H9 (cell line): Measurements from ENCODE around the gene SMCP. TPM values are rescaled to one million over a fixed set of nuclear protein-coding genes. Genes with fewer than 3 reads are reported as not detected.

Experiments used
- DNase-seq: peaks from one replicate; pipeline ENCODE4 v3.0.0-alpha.2; 2017
- H2AFZ ChIP-seq: one replicate; pipeline ENCODE4 v1.6.1; 2013; ENCODE audit warnings: mild to moderate bottlenecking, low read length, control low read depth, moderate library complexity
- H2AK5ac ChIP-seq: 2 replicates; pipeline ENCODE4 v1.6.1; 2013; ENCODE audit warnings: low read length, control low read depth, mixed read lengths; ENCODE audit not compliant: insufficient read length
- H2BK120ac ChIP-seq: one replicate; pipeline ENCODE4 v1.6.1; 2013; ENCODE audit warnings: low read depth, mild to moderate bottlenecking, low read length, control low read depth, inconsistent platforms; ENCODE audit not compliant: poor library complexity, severe bottlenecking
- H2BK12ac ChIP-seq: 2 replicates; pipeline ENCODE4 v1.6.1; 2013; ENCODE audit warnings: low read length, control low read depth, mixed read lengths, low read depth; ENCODE audit not compliant: insufficient read length
- H2BK15ac ChIP-seq: 2 replicates; pipeline ENCODE4 v1.6.1; 2013; ENCODE audit warnings: low read depth, low read length, control low read depth
- H2BK20ac ChIP-seq: one replicate; pipeline ENCODE4 v1.6.1; 2013; ENCODE audit warnings: low read depth, mild to moderate bottlenecking, low read length, control low read depth, inconsistent platforms; ENCODE audit not compliant: poor library complexity, severe bottlenecking
- H2BK5ac ChIP-seq: 2 replicates; pipeline ENCODE4 v1.6.1; 2013; ENCODE audit warnings: low read length, control low read depth, mixed read lengths; ENCODE audit not compliant: insufficient read length
- H3K14ac ChIP-seq: 2 replicates; pipeline ENCODE4 v1.6.1; 2013; ENCODE audit warnings: low read length, control low read depth; ENCODE audit not compliant: insufficient read depth
- H3K18ac ChIP-seq: 2 replicates; pipeline ENCODE4 v1.6.1; 2013; ENCODE audit warnings: low read depth, mild to moderate bottlenecking, mixed read lengths, low read length, control low read depth; ENCODE audit not compliant: insufficient read length
- H3K23ac ChIP-seq: 2 replicates; pipeline ENCODE4 v1.6.1; 2013; ENCODE audit warnings: low read length, control low read depth, mixed read lengths, low read depth; ENCODE audit not compliant: insufficient read length
- H3K23me2 ChIP-seq: 2 replicates; pipeline ENCODE4 v1.6.1; 2013; ENCODE audit warnings: low read depth, mild to moderate bottlenecking, mixed read lengths, low read length, control low read depth; ENCODE audit not compliant: insufficient read length, poor library complexity, severe bottlenecking
- H3K27ac ChIP-seq: 2 replicates; pipeline ENCODE4 v1.5.1; 2013; ENCODE audit warnings: low read length, control low read depth, mixed read lengths, low read depth; ENCODE audit not compliant: insufficient read length
- H3K27me3 ChIP-seq: 2 replicates; pipeline ENCODE4 v1.6.1; 2013; ENCODE audit warnings: low read length, control low read depth, inconsistent platforms; ENCODE audit not compliant: insufficient read depth
- H3K4ac ChIP-seq: 2 replicates; pipeline ENCODE4 v1.6.1; 2013; ENCODE audit warnings: low read depth, mild to moderate bottlenecking, control low read depth, inconsistent platforms, low read length, moderate library complexity
- H3K4me1 ChIP-seq: 2 replicates; pipeline ENCODE4 v1.6.1; 2013; ENCODE audit warnings: low read length, control low read depth, inconsistent platforms; ENCODE audit not compliant: insufficient read depth
- H3K4me2 ChIP-seq: 2 replicates; pipeline ENCODE4 v1.6.1; 2013; ENCODE audit warnings: low read length, control low read depth, mixed read lengths; ENCODE audit not compliant: insufficient read length, insufficient read depth
- H3K56ac ChIP-seq: 2 replicates; pipeline ENCODE4 v1.6.1; 2013; ENCODE audit warnings: low read depth, mild to moderate bottlenecking, mixed read lengths, low read length, control low read depth; ENCODE audit not compliant: insufficient read length
- H3K79me1 ChIP-seq: 2 replicates; pipeline ENCODE4 v1.6.1; 2013; ENCODE audit warnings: low read depth, mild to moderate bottlenecking, moderate library complexity, low read length, control low read depth, inconsistent platforms; ENCODE audit not compliant: insufficient read depth, poor library complexity, severe bottlenecking
- H3K79me2 ChIP-seq: 2 replicates; pipeline ENCODE4 v1.6.1; 2013; ENCODE audit warnings: low read length, control low read depth, inconsistent platforms; ENCODE audit not compliant: insufficient read depth
- H3K9ac ChIP-seq: 2 replicates; pipeline ENCODE4 v1.6.1; 2013; ENCODE audit warnings: low read length, control low read depth, mixed read lengths; ENCODE audit not compliant: insufficient read length; ENCODE audit errors: extremely low read depth
- H3K9me3 ChIP-seq: one replicate; pipeline ENCODE4 v1.6.1; 2013; ENCODE audit warnings: low read depth, low read length, inconsistent platforms; ENCODE audit not compliant: control insufficient read depth
- H3T11ph ChIP-seq: one replicate; pipeline ENCODE4 v1.6.1; 2013; ENCODE audit warnings: mild to moderate bottlenecking, low read length, control low read depth, inconsistent platforms
- H4K20me1 ChIP-seq: one replicate; pipeline ENCODE4 v1.6.1; 2013; ENCODE audit not compliant: control insufficient read depth, insufficient read length, insufficient read depth
- H4K5ac ChIP-seq: 2 replicates; pipeline ENCODE4 v1.6.1; 2013; ENCODE audit warnings: low read depth, mild to moderate bottlenecking, mixed read lengths, low read length, control low read depth; ENCODE audit not compliant: insufficient read length
- H4K8ac ChIP-seq: replicated peaks from 2 replicates; pipeline ENCODE4 v1.6.1; 2013; ENCODE audit warnings: low read length, control low read depth, mixed read lengths, low read depth; ENCODE audit not compliant: insufficient read length
- H4K91ac ChIP-seq: 2 replicates; pipeline ENCODE4 v1.6.1; 2013; ENCODE audit warnings: low read depth, mild to moderate bottlenecking, moderate library complexity, mixed read lengths, low read length, control low read depth; ENCODE audit not compliant: insufficient read length
- H3K27ac Mint-ChIP-seq, 3 experiments: 2 replicates in 2 of 3; 3 replicates in 1 of 3; pipeline ENCODE4 v1.8.0; 2020 to 2021; ENCODE audit warnings: mixed read lengths in 3 of 3, mild to moderate bottlenecking in 1 of 3, moderate library complexity in 1 of 3
- H3K27me3 Mint-ChIP-seq: 2 replicates; pipeline ENCODE4 v1.8.0; 2021; ENCODE audit warnings: low read depth, mild to moderate bottlenecking, moderate library complexity, mixed read lengths
- H3K36me3 Mint-ChIP-seq, 3 experiments: 2 replicates in 2 of 3; 3 replicates in 1 of 3; pipeline ENCODE4 v1.8.0; 2020 to 2021; ENCODE audit warnings: low read depth in 3 of 3, mixed read lengths in 3 of 3; ENCODE audit not compliant: insufficient read depth in 1 of 3
- H3K4me1 Mint-ChIP-seq, 2 experiments: 2 replicates each; pipeline ENCODE4 v1.8.0; 2020; ENCODE audit warnings: mixed read lengths in 2 of 2
- H3K4me3 Mint-ChIP-seq, 2 experiments: 2 replicates in 1 of 2; 3 replicates in 1 of 2; pipeline ENCODE4 v1.8.0; 2020 to 2021; ENCODE audit warnings: mild to moderate bottlenecking in 2 of 2, mixed read lengths in 2 of 2, moderate library complexity in 1 of 2
- H3K9me3 Mint-ChIP-seq, 2 experiments: 2 replicates in 1 of 2; 3 replicates in 1 of 2; pipeline ENCODE4 v1.8.0; 2020; ENCODE audit warnings: mild to moderate bottlenecking in 2 of 2, mixed read lengths in 2 of 2, moderate library complexity in 1 of 2
- WGBS: extraction: QIAGEN DNeasy Blood & Tissue Kit; methylation state at CpG from one replicate; pipeline ENCODE4 v1.1.7; 2013; ENCODE audit warnings: missing lambda C conversion rate, low lambda C conversion rate, mixed read lengths; ENCODE audit not compliant: insufficient read length; ENCODE audit errors: extremely low coverage; 5-methylcytosine and 5-hydroxymethylcytosine counted together
- total RNA-seq: library from RNA; stranded (reverse); gene quantifications from 2 replicates; pipeline ENCODE4 v1.2.1, GENCODE V29; 2021
- TF ChIP-seq, protein P1 (sequence below): fragments of 200-600 bp; sonication (generic); conservative IDR thresholded peaks from 3 replicates; pipeline ENCODE4 v1.8.0; 2021; ENCODE audit warnings: antibody characterized with exemption, mild to moderate bottlenecking

The SMCP gene
- total RNA-seq, 1 experiment from 2014 or later: not detected

DNA sequence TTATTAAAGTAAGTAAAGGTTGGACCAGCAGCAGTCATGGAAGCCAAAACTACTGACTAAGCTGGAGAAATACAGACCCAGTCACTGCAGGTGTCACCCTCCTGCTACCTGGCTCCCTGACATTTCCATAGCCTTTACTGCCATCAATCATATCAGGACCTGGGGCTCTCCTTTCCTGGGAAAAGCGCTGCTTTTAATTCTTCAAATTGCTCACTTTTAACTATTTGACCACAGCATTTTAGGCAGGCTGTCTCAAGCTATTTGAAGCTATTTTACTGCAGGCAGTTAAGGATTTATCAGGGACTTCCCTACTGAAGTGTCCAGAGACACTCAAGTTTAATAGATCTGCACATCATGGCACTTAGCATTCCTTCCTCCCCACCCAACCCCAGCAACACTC, 34.3 kb downstream of the SMCP start:
- Histone ChIP-seq H4K5ac (no peak overlapping the region), H3K9ac (no peak overlapping the region), H3K23ac (no peak overlapping the region), H2BK5ac (no peak overlapping the region), H2BK12ac (no peak overlapping the region), H3K18ac (no peak overlapping the region), H4K8ac (no peak overlapping the region), H3K56ac (no peak overlapping the region), H3K4me1 (no peaks in the 10 kb centered on the region), H3K23me2 (no peaks in the 10 kb centered on the region), H2BK20ac (no peak overlapping the region), H3K9me3 (no peaks in the 10 kb centered on the region), H3K27me3 (no peaks in the 10 kb centered on the region), H3K4me2 (no peak overlapping the region), H3K79me2 (no peaks in the 10 kb centered on the region), H3K4ac (no peak overlapping the region), H4K91ac (no peak overlapping the region), H2BK120ac (no peak overlapping the region), H2AFZ (no peak overlapping the region), H2BK15ac (no peak overlapping the region), H2AK5ac (no peak overlapping the region), H3T11ph (no peak overlapping the region), H4K20me1 (no peaks in the 10 kb centered on the region), H3K79me1 (no peaks in the 10 kb centered on the region), H3K27ac (no peak overlapping the region), H3K14ac (no peak overlapping the region)
- Mint-ChIP-seq H3K27ac (no peak overlapping the region), H3K36me3 (peaks cover 3 to 20% (median 5%) of the 10 kb centered on the region in 3 experiments; a peak in 4 of 7 replicates), H3K9me3 (peaks cover 63 to 82% of the 10 kb centered on the region in 2 experiments), H3K4me1 (no peaks in the 10 kb centered on the region), H3K27me3 (peaks cover 8% of the 10 kb centered on the region), H3K4me3 (no peak overlapping the region)
- DNase-seq: no peak
- TF ChIP-seq, protein P1, sequence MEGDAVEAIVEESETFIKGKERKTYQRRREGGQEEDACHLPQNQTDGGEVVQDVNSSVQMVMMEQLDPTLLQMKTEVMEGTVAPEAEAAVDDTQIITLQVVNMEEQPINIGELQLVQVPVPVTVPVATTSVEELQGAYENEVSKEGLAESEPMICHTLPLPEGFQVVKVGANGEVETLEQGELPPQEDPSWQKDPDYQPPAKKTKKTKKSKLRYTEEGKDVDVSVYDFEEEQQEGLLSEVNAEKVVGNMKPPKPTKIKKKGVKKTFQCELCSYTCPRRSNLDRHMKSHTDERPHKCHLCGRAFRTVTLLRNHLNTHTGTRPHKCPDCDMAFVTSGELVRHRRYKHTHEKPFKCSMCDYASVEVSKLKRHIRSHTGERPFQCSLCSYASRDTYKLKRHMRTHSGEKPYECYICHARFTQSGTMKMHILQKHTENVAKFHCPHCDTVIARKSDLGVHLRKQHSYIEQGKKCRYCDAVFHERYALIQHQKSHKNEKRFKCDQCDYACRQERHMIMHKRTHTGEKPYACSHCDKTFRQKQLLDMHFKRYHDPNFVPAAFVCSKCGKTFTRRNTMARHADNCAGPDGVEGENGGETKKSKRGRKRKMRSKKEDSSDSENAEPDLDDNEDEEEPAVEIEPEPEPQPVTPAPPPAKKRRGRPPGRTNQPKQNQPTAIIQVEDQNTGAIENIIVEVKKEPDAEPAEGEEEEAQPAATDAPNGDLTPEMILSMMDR: no peak
- no CpG with 5 or more reads among the region's 1 CpG for WGBS
